ENCODE measurements around the gene ERF.

The ERF gene

GRCh38 chr19:42254850-42255765, at the start of gene ERF:
TSS of gene ERF (minus strand) at chr19:42255128. CDS start at chr19:42254999, 129 bp downstream.
- no peak for TF ChIP-seq EZH2phosphoT487 (IDR thresholded peaks at IDR 0.05; ENCODE audit: borderline replicate concordance, low read length)
- TF ChIP-seq CTCF (IDR thresholded peaks at IDR 0.05; ENCODE audit: low read depth, low read length, poor library complexity, severe bottlenecking), result no peak
- Histone ChIP-seq H3K4me1 (ENCODE audit: control insufficient read depth, low read length) (peaks cover 29% of the 10 kb centered on the region), H3K27ac (ENCODE audit: low read depth, low read length) (peak within 1 kb of the TSS; percentile 80), H4K20me1 (ENCODE audit: control insufficient read depth, insufficient read depth, low read depth, low read length) (no peaks in the 10 kb centered on the region; the same call in 1 of the 2 replicates), H3K79me2 (ENCODE audit: control insufficient read depth, low read length) (peaks cover 45% of the 10 kb centered on the region), H3F3A (ENCODE audit: control insufficient read depth, insufficient read depth) (no peaks in the 10 kb centered on the region), H3K36me3 (ENCODE audit: control insufficient read depth, low read length) (peaks cover 32% of the 10 kb centered on the region), H3K4me3 (ENCODE audit: low read length) (peak within 1 kb of the TSS; percentile 93), H3K27me3 (ENCODE audit: control insufficient read depth, low read length) (peaks cover 10% of the 10 kb centered on the region), H3K9me3 (ENCODE audit: control insufficient read depth, insufficient read depth, low read length) (no peaks in the 10 kb centered on the region), H3K4me2 (ENCODE audit: low read length) (peak within 1 kb of the TSS; percentile 74), H3K9me2 (replicated peaks; ENCODE audit: control insufficient read depth, low read length) (no peaks in the 10 kb centered on the region)

DNA sequence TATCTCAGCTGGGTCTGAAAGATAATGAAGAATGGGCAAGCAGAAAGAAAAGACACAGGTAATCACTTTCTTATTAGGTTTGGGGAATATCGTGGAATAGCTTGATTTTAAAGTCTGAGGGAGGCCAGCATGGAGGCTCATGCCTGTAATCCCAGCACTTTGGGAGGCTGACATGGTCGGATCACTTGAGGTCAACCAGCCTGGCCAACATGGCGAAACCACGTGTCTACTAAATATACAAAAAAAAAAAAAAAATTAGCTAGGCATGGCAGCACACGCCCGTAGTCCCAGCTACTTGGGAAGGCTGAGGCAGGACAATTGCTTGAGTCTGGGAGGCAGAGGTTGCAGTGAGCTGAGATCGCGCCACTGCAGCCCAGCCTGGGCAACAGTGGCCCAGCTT, 48.9 kb upstream of the ERF start:
- H3K27me3 ChIP-seq (ENCODE audit: control insufficient read depth, low read length), result no peaks in the 10 kb centered on the region
- no peaks in the 10 kb centered on the region for H3K9me3 ChIP-seq (ENCODE audit: control insufficient read depth, insufficient read depth, low read length)
- H3K4me2 ChIP-seq (ENCODE audit: low read length), result no peak overlapping the region
- peaks cover 6% of the 10 kb centered on the region; the same call in 1 of the 2 replicates for H3K79me2 ChIP-seq (ENCODE audit: control insufficient read depth, low read length)
- H3K9me2 ChIP-seq (replicated peaks; ENCODE audit: control insufficient read depth, low read length), result no peaks in the 10 kb centered on the region
- peaks cover 3% of the 10 kb centered on the region; the same call in 1 of the 2 replicates for H3K36me3 ChIP-seq (ENCODE audit: control insufficient read depth, low read length)
- peaks cover 20% of the 10 kb centered on the region for H3K4me1 ChIP-seq (ENCODE audit: control insufficient read depth, low read length)
- no peaks in the 10 kb centered on the region for H3F3A ChIP-seq (ENCODE audit: control insufficient read depth, insufficient read depth)
- no peaks in the 10 kb centered on the region for H4K20me1 ChIP-seq (ENCODE audit: control insufficient read depth, insufficient read depth, low read depth, low read length)
- TF ChIP-seq CTCF (IDR thresholded peaks at IDR 0.05; ENCODE audit: low read depth, low read length, poor library complexity, severe bottlenecking) (no peak), EZH2phosphoT487 (IDR thresholded peaks at IDR 0.05; ENCODE audit: borderline replicate concordance, low read length) (no peak)
- H3K27ac ChIP-seq (ENCODE audit: low read depth, low read length), result no peak overlapping the region
- no peak overlapping the region for H3K4me3 ChIP-seq (ENCODE audit: low read length)

DNA sequence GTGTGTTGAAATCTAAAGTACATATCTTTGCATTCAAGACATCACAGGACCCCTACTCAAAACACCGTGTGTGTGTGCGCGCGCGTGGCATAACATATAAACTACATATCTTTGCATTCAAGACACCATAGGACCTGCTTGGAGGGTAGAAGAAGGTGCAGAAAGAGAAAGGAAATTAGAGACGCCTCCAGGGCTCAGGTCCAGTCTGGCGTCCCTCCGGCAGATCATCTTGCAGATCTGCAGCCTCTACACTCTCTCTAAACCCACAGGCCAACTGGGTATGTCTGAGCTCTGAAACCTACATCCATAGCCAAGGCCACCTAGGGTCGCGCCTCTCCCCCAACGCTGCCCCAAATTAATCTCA, 48.2 kb upstream of the ERF start:
- Histone ChIP-seq H3K4me3 (ENCODE audit: low read length) (peak overlapping the region; percentile 37), H3K36me3 (ENCODE audit: control insufficient read depth, low read length) (peaks cover 3% of the 10 kb centered on the region; the same call in 1 of the 2 replicates), H3K4me1 (ENCODE audit: control insufficient read depth, low read length) (peaks cover 20% of the 10 kb centered on the region), H3K9me2 (replicated peaks; ENCODE audit: control insufficient read depth, low read length) (no peaks in the 10 kb centered on the region), H3K27me3 (ENCODE audit: control insufficient read depth, low read length) (no peaks in the 10 kb centered on the region), H3K27ac (ENCODE audit: low read depth, low read length) (no peak overlapping the region), H4K20me1 (ENCODE audit: control insufficient read depth, insufficient read depth, low read depth, low read length) (no peaks in the 10 kb centered on the region), H3K4me2 (ENCODE audit: low read length) (peak overlapping the region; percentile 88), H3K9me3 (ENCODE audit: control insufficient read depth, insufficient read depth, low read length) (no peaks in the 10 kb centered on the region), H3K79me2 (ENCODE audit: control insufficient read depth, low read length) (peaks cover 6% of the 10 kb centered on the region; the same call in 1 of the 2 replicates), H3F3A (ENCODE audit: control insufficient read depth, insufficient read depth) (peaks cover 2% of the 10 kb centered on the region; the same call in 1 of the 2 replicates)
- no peak for TF ChIP-seq EZH2phosphoT487 (IDR thresholded peaks at IDR 0.05; ENCODE audit: borderline replicate concordance, low read length)
- TF ChIP-seq CTCF (IDR thresholded peaks at IDR 0.05; ENCODE audit: low read depth, low read length, poor library complexity, severe bottlenecking), result no peak

All from DOHH2 (cell line).